ENCODE measurements around the gene MAP1LC3A. TPM values are rescaled to one million over a fixed set of nuclear protein-coding genes. Genes with fewer than 3 reads are reported as not detected.
"Not testable (repeated sequence)": the region's sequence is repeated elsewhere in the genome, so short reads cannot be mapped to it uniquely, and the experiment has no call there.

MAP1LC3A gene
- total RNA-seq, 1 donor from 2014 or later: 5.5 TPM

DNA sequence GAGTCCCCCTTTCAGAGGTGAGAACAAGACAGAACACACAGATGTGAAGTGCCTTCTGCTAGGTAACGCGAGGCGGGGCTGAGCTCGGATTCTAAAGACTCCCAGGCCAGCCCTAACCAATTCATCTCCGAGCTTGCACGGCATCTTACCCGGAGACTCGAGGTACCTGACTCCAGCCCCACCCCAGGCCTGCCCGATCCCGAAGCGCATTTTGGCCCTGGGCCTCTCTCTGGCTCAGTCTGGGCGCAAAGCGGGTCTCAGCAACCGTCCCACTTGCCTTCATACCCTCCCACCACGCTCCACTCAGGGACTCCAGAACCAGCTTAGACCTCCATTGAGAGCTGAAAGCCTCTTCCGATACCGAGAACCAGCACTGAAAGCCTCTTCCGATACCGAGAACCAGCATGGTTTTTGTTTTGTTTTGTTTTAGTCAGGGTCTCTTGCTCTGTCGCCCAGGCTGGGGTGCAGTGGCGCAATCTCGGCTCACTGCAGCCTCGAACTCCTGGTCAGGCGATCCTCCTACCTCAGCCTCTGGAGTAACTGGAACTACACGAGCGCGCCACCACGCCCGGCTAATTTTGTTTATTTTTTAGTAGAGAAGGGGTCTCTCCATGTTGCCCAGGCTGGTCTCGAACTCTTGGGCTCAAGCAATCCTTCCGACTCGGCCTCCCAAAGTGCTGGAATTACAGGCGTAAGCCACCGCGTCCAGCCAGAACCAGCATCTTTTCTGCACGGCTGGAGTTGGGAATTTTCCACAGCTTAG, 42.9 kb upstream of the MAP1LC3A start:
- H3K4me1 Mint-ChIP-seq: peaks cover 33% of the 10 kb centered on the region
- peaks cover 30% of the 10 kb centered on the region for H4K20me1 ChIP-seq (ENCODE audit: low read depth)
- no peaks in the 10 kb centered on the region for H3K9me3 ChIP-seq (ENCODE audit: low read depth)
- peaks cover 26% of the 10 kb centered on the region for H3F3A ChIP-seq (ENCODE audit: low read depth)
- peak; percentile 17 for TF ChIP-seq EZH2 (IDR thresholded peaks at IDR 0.05)
- TF ChIP-seq, protein P1, sequence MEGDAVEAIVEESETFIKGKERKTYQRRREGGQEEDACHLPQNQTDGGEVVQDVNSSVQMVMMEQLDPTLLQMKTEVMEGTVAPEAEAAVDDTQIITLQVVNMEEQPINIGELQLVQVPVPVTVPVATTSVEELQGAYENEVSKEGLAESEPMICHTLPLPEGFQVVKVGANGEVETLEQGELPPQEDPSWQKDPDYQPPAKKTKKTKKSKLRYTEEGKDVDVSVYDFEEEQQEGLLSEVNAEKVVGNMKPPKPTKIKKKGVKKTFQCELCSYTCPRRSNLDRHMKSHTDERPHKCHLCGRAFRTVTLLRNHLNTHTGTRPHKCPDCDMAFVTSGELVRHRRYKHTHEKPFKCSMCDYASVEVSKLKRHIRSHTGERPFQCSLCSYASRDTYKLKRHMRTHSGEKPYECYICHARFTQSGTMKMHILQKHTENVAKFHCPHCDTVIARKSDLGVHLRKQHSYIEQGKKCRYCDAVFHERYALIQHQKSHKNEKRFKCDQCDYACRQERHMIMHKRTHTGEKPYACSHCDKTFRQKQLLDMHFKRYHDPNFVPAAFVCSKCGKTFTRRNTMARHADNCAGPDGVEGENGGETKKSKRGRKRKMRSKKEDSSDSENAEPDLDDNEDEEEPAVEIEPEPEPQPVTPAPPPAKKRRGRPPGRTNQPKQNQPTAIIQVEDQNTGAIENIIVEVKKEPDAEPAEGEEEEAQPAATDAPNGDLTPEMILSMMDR (IDR thresholded peaks at IDR 0.05): no peak
- TF ChIP-seq EZH2phosphoT487 (IDR thresholded peaks at IDR 0.05): no peak
- peak overlapping the region; percentile 99 for H3K27ac Mint-ChIP-seq
- peaks cover 41% of the 10 kb centered on the region for H3K79me2 ChIP-seq (ENCODE audit: low read depth)
- peak overlapping the region; percentile 99 for H3K4me3 Mint-ChIP-seq
- peak overlapping the region; percentile 87 for H2AFZ ChIP-seq (replicated peaks)
- peaks cover 7% of the 10 kb centered on the region for H3K36me3 Mint-ChIP-seq
- peaks cover 2% of the 10 kb centered on the region for H3K9me3 Mint-ChIP-seq
- H3K4me2 ChIP-seq: peak overlapping the region; percentile 82
- H3K27ac ChIP-seq: peak overlapping the region; percentile 84
- no peaks in the 10 kb centered on the region for H3K27me3 ChIP-seq
- H3K4me1 ChIP-seq: peaks cover 3% of the 10 kb centered on the region
- peaks cover 3% of the 10 kb centered on the region for H3K27me3 Mint-ChIP-seq (ENCODE audit: insufficient read depth, low read depth)
- peak overlapping the region; percentile 84 for H3K9ac ChIP-seq
- no peaks in the 10 kb centered on the region for H3K36me3 ChIP-seq
- DNase-seq (ENCODE audit: low spot score): peak; percentile 88
- H3K4me3 ChIP-seq: peak overlapping the region; percentile 79

DNA sequence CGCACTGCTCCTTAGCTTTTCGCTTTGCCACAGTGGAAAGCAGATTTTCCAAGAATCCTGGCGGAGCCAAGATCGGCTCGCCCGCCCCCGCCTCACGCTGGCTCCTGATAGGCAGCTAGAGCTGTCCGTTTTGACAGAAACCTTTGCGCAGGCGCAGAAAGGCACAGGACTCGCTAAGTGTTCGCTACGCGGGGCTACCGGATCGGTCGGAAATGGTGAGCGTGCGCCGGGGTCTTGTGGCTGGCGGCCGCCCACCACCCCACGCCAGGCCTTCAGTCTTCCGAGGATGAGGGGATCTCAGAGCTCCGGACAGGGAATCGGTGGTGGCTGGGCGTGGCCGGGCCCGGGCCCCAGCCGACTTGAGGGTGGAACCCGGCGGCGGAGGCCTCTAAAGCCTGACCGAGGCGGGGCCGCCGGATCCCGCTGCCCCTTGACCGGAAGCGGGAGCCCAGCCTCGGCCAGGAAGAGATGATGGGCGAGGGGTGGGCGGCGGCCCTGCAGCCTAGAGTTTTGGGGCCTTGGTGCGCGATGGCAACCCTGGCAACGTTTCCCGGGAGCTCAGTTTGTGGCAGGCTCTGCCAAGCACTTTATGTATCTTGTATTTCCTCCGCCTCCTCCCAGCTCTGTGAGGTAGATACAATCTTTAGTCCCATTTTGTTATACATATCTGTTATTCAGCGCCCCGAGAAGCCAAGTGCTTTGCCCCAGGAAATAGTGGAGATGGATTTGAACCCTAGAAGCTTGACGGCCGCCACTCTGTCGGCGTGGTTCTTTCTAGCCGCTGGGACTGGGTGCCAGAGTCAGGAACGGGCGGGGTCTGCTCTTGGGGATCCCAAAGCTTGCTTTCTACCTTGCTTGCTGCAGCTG, 42.0 kb upstream of the MAP1LC3A start, which contains the start of gene DYNLRB1:
Gene DYNLRB1 (plus strand): TSS at position 176 of the 867 bp plus-strand sequence. CDS start 37 bp downstream, at position 213.
- H3K36me3 Mint-ChIP-seq: peaks cover 10% of the 10 kb centered on the region
- Histone ChIP-seq H3K27ac (peak within 1 kb of the TSS; percentile 86), H3K9me3 (ENCODE audit: low read depth) (no peaks in the 10 kb centered on the region), H3K4me2 (peak within 1 kb of the TSS; percentile 82), H3K79me2 (ENCODE audit: low read depth) (peaks cover 50% of the 10 kb centered on the region), H3K27me3 (no peaks in the 10 kb centered on the region), H3K36me3 (no peaks in the 10 kb centered on the region), H3K9ac (peak within 1 kb of the TSS; percentile 84), H3F3A (ENCODE audit: low read depth) (peaks cover 26% of the 10 kb centered on the region), H3K4me3 (peak within 1 kb of the TSS; percentile 79), H2AFZ (replicated peaks) (peak within 1 kb of the TSS; percentile 87), H3K4me1 (peaks cover 3% of the 10 kb centered on the region), H4K20me1 (ENCODE audit: low read depth) (peaks cover 38% of the 10 kb centered on the region)
- DNase-seq (ENCODE audit: low spot score): peak; percentile 100
- H3K4me1 Mint-ChIP-seq: peaks cover 31% of the 10 kb centered on the region
- peak within 1 kb of the TSS; percentile 99 for H3K4me3 Mint-ChIP-seq
- H3K27me3 Mint-ChIP-seq (ENCODE audit: insufficient read depth, low read depth): peaks cover 3% of the 10 kb centered on the region
- peak within 1 kb of the TSS; percentile 99 for H3K27ac Mint-ChIP-seq
- peak; percentile 7 for TF ChIP-seq EZH2 (IDR thresholded peaks at IDR 0.05)
- TF ChIP-seq, protein P1 (IDR thresholded peaks at IDR 0.05): no peak
- H3K9me3 Mint-ChIP-seq: peaks cover 2% of the 10 kb centered on the region

DNA sequence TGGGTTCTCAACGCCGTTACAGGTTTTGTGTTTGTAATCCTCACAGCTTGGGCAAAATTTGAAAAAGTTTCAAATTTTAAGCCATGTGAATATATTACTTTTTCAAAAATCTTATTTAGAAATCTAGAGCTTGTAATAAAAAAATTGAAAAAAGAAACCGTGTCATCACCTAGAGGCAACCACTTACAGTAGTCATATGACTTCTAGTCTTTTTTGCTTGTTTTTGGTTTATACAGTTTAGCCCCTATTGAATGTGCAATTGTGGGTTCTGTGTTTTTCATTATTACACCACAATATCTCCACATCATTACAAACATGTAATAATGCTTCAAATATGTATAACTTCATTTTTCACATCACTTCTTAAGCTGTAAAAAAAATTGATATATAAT, 41.4 kb upstream of the MAP1LC3A start:
- Histone ChIP-seq H2AFZ (replicated peaks) (no peak overlapping the region), H3K9me3 (ENCODE audit: low read depth) (no peaks in the 10 kb centered on the region), H3K4me1 (peaks cover 3% of the 10 kb centered on the region), H3K4me2 (peak overlapping the region; percentile 82), H3K36me3 (no peaks in the 10 kb centered on the region), H3K27ac (no peak overlapping the region), H3K9ac (peak overlapping the region; percentile 84), H3F3A (ENCODE audit: low read depth) (peaks cover 26% of the 10 kb centered on the region), H3K4me3 (peak overlapping the region; percentile 79), H4K20me1 (ENCODE audit: low read depth) (peaks cover 44% of the 10 kb centered on the region), H3K27me3 (no peaks in the 10 kb centered on the region), H3K79me2 (ENCODE audit: low read depth) (peaks cover 56% of the 10 kb centered on the region)
- Mint-ChIP-seq H3K36me3 (peaks cover 14% of the 10 kb centered on the region), H3K4me1 (peaks cover 31% of the 10 kb centered on the region), H3K4me3 (peak overlapping the region; percentile 99), H3K27ac (peak overlapping the region; percentile 81), H3K9me3 (peaks cover 2% of the 10 kb centered on the region), H3K27me3 (ENCODE audit: insufficient read depth, low read depth) (peaks cover 3% of the 10 kb centered on the region)
- no peak for TF ChIP-seq EZH2phosphoT487 (IDR thresholded peaks at IDR 0.05)
- TF ChIP-seq, protein P1 (IDR thresholded peaks at IDR 0.05): no peak
- no peak for TF ChIP-seq EZH2 (IDR thresholded peaks at IDR 0.05)
- DNase-seq (ENCODE audit: low spot score): no peak

DNA sequence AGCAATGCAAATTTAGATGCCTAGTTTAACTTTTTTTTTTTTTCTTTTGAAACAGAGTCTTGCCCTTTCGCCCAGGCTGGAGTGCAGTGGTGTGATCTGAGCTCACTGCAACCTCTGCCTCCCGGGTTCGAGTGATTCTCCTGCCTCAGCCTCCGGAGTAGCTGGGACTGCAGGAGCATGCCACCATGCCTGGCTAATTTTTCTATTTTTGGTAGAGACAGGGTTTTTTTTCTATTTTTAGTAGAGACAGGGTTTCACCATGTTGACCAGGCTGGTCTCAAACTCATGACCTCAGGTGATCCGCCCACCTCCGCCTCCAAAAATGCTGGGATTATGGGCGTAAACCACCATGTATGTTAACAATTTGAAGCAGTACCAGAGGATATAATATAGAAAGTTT, 39.7 kb upstream of the MAP1LC3A start:
- H3K27me3 ChIP-seq; H3K36me3 ChIP-seq; H3K9me3 Mint-ChIP-seq; H3K27me3 Mint-ChIP-seq (ENCODE audit: insufficient read depth, low read depth); H3K4me1 ChIP-seq; H3K4me3 ChIP-seq; H3K27ac ChIP-seq; H2AFZ ChIP-seq (replicated peaks); H3K27ac Mint-ChIP-seq; H3K9ac ChIP-seq; DNase-seq (ENCODE audit: low spot score); H3K4me3 Mint-ChIP-seq; H3K9me3 ChIP-seq (ENCODE audit: low read depth); H3K4me2 ChIP-seq: not testable (repeated sequence)
- peaks cover 73% of the 10 kb centered on the region for H3K79me2 ChIP-seq (ENCODE audit: low read depth)
- Mint-ChIP-seq H3K4me1 (peaks cover 31% of the 10 kb centered on the region), H3K36me3 (peaks cover 15% of the 10 kb centered on the region)
- peaks cover 31% of the 10 kb centered on the region for H3F3A ChIP-seq (ENCODE audit: low read depth)
- H4K20me1 ChIP-seq (ENCODE audit: low read depth): peaks cover 61% of the 10 kb centered on the region

DNA sequence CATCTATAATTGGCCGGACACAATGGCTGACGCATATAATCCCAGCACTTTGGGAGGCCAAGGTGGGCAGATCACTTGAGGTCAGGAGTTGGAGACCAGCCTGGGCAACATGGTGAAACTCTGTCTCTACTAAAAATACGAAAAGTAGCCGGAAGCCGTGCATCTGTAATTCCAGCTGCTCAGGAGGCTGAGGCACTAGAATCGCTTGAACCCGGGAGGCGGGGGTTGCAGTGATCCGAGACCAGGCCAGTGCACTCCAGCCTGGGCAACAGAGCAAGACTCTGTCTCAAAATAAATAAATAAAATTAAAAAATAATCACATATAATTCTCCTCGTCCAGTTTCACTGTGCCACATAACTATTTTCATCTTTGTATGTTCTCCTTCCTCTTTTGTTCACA, 38.7 kb upstream of the MAP1LC3A start:
- not testable (repeated sequence) for H3K27ac ChIP-seq; DNase-seq (ENCODE audit: low spot score); H3K27me3 Mint-ChIP-seq (ENCODE audit: insufficient read depth, low read depth); H3K27me3 ChIP-seq; H3K4me1 ChIP-seq; H3K4me2 ChIP-seq; H3K4me3 ChIP-seq; H3K4me3 Mint-ChIP-seq; H2AFZ ChIP-seq (replicated peaks); H3K36me3 ChIP-seq; H3K9me3 ChIP-seq (ENCODE audit: low read depth); H3K9me3 Mint-ChIP-seq; H3K27ac Mint-ChIP-seq; H3K9ac ChIP-seq
- H3K4me1 Mint-ChIP-seq: peaks cover 24% of the 10 kb centered on the region
- peaks cover 83% of the 10 kb centered on the region for H3K79me2 ChIP-seq (ENCODE audit: low read depth)
- H3K36me3 Mint-ChIP-seq: peaks cover 15% of the 10 kb centered on the region
- peaks cover 71% of the 10 kb centered on the region for H4K20me1 ChIP-seq (ENCODE audit: low read depth)
- peaks cover 24% of the 10 kb centered on the region for H3F3A ChIP-seq (ENCODE audit: low read depth)

Measured in neural progenitor cell (in vitro differentiated cells).